GM21381 (cell line): ENCODE measurements around the gene TSPAN4.

ENCODE experiments used
- ATAC-seq: cut with Tn5 transposase; IDR thresholded peaks from one replicate; pipeline ENCODE4 v1.9.1; 2021; ENCODE audit warnings: mild to moderate bottlenecking, moderate library complexity; ENCODE audit not compliant: unreplicated experiment

Gene TSPAN4

DNA sequence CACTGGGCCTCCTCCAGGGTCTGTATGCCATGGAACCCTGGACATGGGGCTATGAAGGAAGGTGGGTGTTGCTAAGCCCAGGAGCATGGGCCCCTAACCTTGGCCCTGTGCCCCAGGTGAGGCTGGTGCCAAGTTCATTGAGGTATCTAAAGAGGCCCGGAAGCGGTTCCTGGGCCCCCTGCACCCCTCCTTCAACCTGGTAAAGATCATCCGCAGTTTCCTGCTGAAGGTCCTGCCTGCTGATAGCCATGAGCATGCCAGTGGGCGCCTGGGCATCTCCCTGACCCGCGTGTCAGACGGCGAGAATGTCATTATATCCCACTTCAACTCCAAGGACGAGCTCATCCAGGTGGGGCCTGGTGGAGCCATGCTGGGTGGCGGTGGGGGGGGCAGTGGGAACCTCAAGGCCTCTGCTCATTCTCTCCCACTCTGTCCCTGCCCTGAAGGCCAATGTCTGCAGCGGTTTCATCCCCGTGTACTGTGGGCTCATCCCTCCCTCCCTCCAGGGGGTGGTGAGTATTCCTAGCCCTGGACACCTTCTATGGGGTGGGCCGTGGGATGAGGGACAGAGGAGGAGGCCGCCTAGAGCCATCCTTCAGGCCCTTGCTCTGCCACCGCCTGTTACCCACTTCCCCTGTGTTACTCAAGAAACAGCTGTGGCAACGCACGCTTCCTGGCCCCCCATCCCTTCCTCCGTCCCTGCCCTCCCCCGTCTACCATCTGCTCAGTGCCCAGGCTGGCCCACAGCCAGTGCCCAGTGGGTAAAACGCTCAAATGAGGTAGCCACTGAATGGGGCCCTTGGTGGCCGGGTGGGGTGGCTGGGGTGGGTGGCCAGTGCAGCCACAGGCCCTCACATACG lies 20.9 kb upstream of the TSPAN4 start:
- no peak for ATAC-seq

GRCh38 chr11:823441-824291 lies 19.0 kb upstream of the TSPAN4 start:
- ATAC-seq = no peak

DNA sequence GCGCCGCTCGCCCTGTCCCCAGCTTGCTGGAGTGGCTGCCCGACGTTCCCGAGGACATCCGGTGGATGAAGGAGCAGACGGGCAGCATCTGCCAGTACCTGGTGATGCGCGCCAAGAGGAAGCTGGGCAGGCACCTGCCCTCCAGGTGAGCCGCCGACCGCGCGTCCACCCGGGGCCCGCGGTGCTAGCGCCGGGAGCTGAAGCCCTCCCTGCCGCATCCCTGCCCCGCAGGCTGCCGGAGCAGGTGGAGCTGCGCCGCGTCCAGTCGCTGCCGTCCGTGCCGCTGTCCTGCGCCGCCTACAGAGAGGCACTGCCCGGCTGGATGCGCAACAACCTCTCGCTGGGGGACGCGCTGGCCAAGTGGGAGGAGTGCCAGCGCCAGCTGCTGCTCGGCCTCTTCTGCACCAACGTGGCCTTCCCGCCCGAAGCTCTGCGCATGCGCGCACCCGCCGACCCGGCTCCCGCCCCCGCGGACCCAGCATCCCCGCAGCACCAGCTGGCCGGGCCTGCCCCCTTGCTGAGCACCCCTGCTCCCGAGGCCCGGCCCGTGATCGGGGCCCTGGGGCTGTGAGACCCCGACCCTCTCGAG lies 18.3 kb upstream of the TSPAN4 start:
- ATAC-seq = no peak

GRCh38 chr11:824942-825341 lies 17.7 kb upstream of the TSPAN4 start:
- no peak for ATAC-seq

DNA sequence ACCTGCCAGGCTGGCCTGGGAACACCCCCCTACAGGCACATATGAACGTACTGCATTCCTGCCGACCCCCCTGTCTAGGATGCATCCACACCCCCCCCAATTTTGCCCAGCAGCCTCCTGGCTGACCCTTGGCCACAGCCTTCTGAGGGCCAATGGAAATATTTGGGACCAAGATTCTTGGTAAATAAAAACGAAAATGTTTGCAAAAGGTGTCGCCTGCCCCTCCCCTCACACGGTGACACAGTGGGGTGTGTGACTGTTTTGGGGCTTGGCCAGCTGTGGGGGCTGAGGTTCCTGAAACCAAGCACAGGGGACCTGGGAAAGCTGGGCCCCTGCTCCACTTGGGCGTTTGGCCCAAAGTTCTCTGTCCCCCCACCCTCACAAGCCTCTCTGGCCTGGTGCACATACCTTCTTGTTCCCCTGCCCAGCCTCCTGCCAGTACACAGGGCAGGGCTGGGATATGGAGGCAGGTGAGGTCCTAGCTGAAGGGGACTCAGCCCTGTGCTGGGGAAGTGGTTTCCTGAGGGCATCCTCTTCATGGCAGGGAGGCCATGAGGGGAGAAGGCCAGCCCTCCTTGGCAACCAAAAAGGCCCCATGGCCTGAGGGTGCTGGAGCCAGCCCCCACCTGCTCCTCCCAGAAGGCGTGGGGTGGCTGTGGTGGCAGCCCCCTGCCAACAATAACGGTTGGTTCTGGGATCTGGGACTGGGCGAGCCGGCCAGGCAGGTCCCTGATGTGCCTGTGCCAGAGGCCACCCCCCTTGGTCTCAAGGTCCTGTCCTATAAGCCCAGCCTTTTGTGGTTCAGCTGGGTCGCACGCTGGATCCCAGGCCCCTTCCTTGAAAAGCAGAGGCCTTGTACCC lies 17.1 kb upstream of the TSPAN4 start:
- no peak for ATAC-seq

- no peak for ATAC-seq
Observed at GRCh38 chr11:826227-826621, 16.4 kb upstream of the TSPAN4 start.

- peak; percentile 2 for ATAC-seq
Observed at GRCh38 chr11:826836-827145, 15.9 kb upstream of the TSPAN4 start.

DNA sequence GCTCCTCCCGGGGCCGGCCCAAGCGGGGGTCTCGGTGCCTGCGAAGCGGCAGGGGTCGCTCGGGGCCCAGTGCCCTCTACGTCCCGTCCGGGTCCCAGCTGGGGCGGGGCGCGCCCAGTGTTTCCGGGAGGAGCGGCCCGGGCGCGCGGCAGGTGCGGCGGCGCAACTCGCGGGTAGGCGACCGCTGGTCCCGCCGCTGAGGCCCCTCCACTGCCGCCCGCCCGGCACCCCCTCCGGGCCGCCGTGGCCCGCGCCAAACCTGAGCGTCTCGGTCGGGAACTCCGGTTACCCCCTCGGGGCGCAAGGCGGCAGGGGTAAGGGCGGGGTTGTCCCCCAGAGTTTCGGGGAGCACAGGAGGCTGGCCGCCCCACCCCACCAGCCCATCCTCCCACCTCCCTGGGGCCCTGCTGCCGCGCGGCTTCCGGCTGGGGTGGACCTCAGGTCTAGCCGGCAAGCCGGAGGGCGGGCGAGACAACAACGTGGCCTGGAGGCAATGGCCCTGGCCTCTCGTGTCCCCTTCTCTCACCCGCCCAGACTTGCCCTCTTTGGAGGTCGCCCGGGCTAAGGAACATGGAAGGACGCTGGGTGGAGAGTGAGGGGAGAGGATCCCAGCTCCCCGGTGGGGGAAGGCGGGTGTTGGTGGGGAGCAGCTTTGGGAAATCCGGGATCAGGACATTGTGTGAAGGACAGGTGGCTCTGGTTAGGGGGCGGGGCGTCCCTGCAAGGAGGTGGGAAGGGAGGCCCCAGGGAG lies 15.3 kb upstream of the TSPAN4 start:
- ATAC-seq = peak; percentile 47

DNA sequence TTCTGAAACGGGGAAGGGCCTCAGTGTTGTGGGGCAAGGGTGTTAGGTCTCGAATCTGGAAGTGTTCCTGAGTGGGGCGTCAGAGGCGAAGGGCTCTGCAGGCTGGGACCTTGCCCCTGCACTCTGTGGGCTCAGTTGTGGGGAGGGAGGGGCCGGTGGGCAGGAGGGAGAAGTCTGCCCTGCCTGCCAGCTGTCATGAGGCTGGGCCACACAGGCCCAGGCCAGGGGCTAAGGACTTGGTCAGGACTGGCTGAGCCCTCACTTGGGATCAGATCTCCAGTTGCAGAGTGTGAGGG lies 14.8 kb upstream of the TSPAN4 start, which contains the start of gene CRACR2B:
Gene CRACR2B (plus strand): TSS at position 23 of the 296 bp plus-strand sequence. CDS start 689 bp downstream, outside the sequence.
- no peak for ATAC-seq

- no peak for ATAC-seq
Observed at GRCh38 chr11:828506-829175, 14.0 kb upstream of the TSPAN4 start.

DNA sequence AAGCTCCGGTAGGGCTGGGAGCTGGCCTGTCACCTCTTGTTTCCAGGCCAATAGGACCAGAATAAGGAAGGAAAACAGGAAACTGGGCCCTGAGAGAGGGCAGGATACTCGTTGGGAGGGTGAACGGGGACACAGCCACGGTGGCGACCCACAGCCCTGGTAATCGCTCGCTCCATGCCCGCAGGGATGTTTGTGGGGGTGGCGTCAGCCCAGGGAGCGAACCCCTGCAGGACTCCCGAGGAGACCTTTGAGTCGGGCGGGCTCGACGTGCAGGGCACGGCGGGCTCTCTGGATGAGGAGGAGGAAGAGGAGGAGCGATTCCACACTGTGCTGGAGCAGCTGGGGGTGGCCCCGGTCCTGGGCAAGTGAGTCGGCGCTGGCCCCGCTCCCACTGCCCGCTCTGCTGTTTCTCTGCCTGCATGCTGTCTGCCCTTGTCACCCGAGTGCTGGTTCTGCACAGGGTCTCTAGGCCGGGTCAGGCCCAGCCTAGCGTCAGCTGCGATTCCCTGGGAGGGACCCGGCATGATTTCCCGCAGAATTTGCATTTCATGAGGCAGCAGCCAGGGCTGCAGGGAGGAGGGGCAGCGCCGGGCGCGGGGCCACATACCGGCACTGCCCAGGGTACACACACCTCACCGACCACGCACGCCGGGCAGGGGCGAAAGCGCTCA lies 13.3 kb upstream of the TSPAN4 start:
- no peak for ATAC-seq

- no peak for ATAC-seq
Observed at GRCh38 chr11:829847-830294, 12.8 kb upstream of the TSPAN4 start.

GRCh38 chr11:830295-831117 lies 12.1 kb upstream of the TSPAN4 start:
- ATAC-seq = no peak

DNA sequence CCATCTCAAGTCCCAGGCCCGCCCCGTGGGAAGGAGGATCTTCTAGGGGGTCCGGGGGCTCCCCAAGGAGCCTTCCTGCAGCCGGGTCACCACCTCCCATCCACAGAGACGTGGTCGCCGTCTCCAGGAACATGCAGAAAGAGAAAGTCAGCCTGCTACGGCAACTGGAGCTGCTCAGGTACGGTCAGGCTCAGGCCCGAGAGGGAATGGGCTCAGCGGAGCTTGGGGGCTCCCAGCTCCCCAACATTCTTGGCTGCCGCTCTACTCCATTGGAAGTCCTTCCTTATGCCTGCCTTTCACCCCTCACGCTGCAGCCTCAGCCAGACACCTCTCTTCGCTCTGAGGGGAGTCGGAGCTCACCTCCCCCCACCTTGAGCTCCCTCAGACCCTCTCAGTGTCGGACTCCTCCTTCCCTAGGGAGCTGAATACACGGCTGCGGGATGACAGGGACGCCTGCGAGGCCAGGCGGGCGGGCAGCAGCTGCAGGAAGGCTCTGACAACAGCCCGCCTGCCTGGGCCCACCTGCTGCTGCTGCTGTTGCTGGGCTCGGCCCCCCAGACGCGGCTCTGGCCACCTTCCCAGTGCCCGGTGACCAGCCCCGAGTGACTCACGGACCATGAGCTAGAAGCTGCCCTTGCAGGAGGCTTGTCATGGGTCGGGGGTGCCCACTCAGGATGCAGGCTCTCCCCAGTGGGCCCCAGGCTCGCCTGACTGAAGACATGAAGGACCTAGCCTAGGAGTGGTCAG lies 11.4 kb upstream of the TSPAN4 start:
- ATAC-seq = no peak

GRCh38 chr11:831961-832528 lies 10.6 kb upstream of the TSPAN4 start:
- ATAC-seq = no peak

- ATAC-seq = peak; percentile 34
Observed at GRCh38 chr11:832529-833113, 10.0 kb upstream of the TSPAN4 start, which contains the start of gene CD151. CD151 (plus strand) TSS chr11:832952; CDS start chr11:836070, 3,118 bp downstream.
